ENCODE measurements around the gene TRAP1. TPM values are rescaled to one million over a fixed set of nuclear protein-coding genes. Genes with fewer than 3 reads are reported as not detected.
A peak's percentile ranks its signal among the peaks of the same experiment; 100 is the strongest.
"Not testable (repeated sequence)": the region's sequence is repeated elsewhere in the genome, so short reads cannot be mapped to it uniquely, and the experiment has no call there.

TRAP1 gene
- polyA plus RNA-seq, 2 of the 4 experiments (the other 2 are of a cell fraction): 103 to 198 TPM

GRCh38 chr16:3716831-3717234 lies 491 bp downstream of the TRAP1 start:
- FAIRE-seq: no peak
- 4% methylated on average over 23 of the region's 34 CpGs for WGBS (ENCODE audit: missing lambda C conversion rate)
- DNase-seq (ENCODE audit: low read depth in 1 of 2, low spot score in 1 of 2): peak; percentile 21 to 29
- Histone ChIP-seq H3K4me1 (peaks cover 3% of the 10 kb centered on the region; the same call in 1 of the 3 replicates), H3K27ac (peak overlapping the region; percentile 95 to 96), H3K4me3 (peak overlapping the region; percentile 100), H3K9me3 (no peaks in the 10 kb centered on the region), H3K4me2 (peak overlapping the region; percentile 99)
- peak; percentile 36 to 67 for ATAC-seq
- peak; percentile 43; the same call in 1 of the 2 replicates for TF ChIP-seq MAX (IDR thresholded peaks at IDR 0.05)
- TF ChIP-seq BCL3 (IDR thresholded peaks at IDR 0.05): no peak
- no peak for TF ChIP-seq RARB (CRISPR knock-in tag; IDR thresholded peaks at IDR 0.05)
- 0 out of 2 replicates have a peak, but pooled peaks have one; percentile 53 for TF ChIP-seq TFCP2L1 (CRISPR knock-in tag; IDR thresholded peaks at IDR 0.05)
- no peak for TF ChIP-seq POLR2AphosphoS2 (conservative IDR thresholded peaks at IDR 0.05; ENCODE audit: low read length)
- CTCF ChIA-PET: interaction anchor here (0.7 to 1.0 kb wide), 4 partner anchors 9 to 537 kb away, joined by 3 to 5 read pairs (median 4); no protein-coding TSS in a partner anchor
- POLR2A ChIA-PET: interaction anchor here (0.7 to 1.5 kb wide), 8 partner anchors 13 to 316 kb away, joined by 3 to 7 read pairs (median 4); partner anchors contain the start of genes CREBBP, ZNF174 and ZSCAN32

- Histone ChIP-seq H3K4me2 (no peak overlapping the region; the same call in 2 of the 3 replicates), H3K4me3 (no peak overlapping the region), H3K27ac (no peak overlapping the region), H3K9me3 (no peaks in the 10 kb centered on the region), H3K4me1 (peaks cover 3% of the 10 kb centered on the region; the same call in 1 of the 3 replicates)
- FAIRE-seq (no peak), DNase-seq (ENCODE audit: low read depth in 1 of 2, low spot score in 1 of 2) (no peak), ATAC-seq (no peak)
- TF ChIP-seq SMC3 (IDR thresholded peaks at IDR 0.05) (no peak), MAFK (IDR thresholded peaks at IDR 0.05; ENCODE audit: partially characterized antibody) (peak; percentile 52)
- 95% methylated on average over 7 of the region's 7 CpGs for WGBS (ENCODE audit: missing lambda C conversion rate)
- POLR2A ChIA-PET: no interaction called here
- CTCF ChIA-PET: interaction anchor here (3.7 kb wide), 1 partner anchor 24 kb away, joined by 21 read pairs; no protein-coding TSS in a partner anchor
These were observed 1.9 kb downstream of the TRAP1 start for GRCh38 chr16:3715430-3715829.

- not testable (repeated sequence) for H3K9me3 ChIP-seq; DNase-seq (ENCODE audit: low read depth in 1 of 2, low spot score in 1 of 2); FAIRE-seq; ATAC-seq; H3K4me2 ChIP-seq; H3K4me3 ChIP-seq; H3K27ac ChIP-seq; H3K4me1 ChIP-seq
- ChIA-PET POLR2A (interaction anchor here (1.3 kb wide), 1 partner anchor 13 kb away, joined by 3 read pairs; no protein-coding TSS in a partner anchor), CTCF (interaction anchor here (0.6 to 3.7 kb wide), 5 partner anchors 20 to 223 kb away, joined by 3 to 21 read pairs (median 3); no protein-coding TSS in a partner anchor)
- 92% methylated on average over 10 of the region's 10 CpGs for WGBS (ENCODE audit: missing lambda C conversion rate)
These were observed 2.9 kb downstream of the TRAP1 start for GRCh38 chr16:3714378-3714777.

GRCh38 chr16:3713587-3714242 lies 3.6 kb downstream of the TRAP1 start:
- peaks cover 3% of the 10 kb centered on the region; the same call in 1 of the 3 replicates for H3K4me1 ChIP-seq
- no peak for TF ChIP-seq TP53 (CRISPR knock-in tag; IDR thresholded peaks at IDR 0.05)
- TF ChIP-seq RNF2 (IDR thresholded peaks at IDR 0.05; ENCODE audit: borderline replicate concordance, low read depth): no peak
- no peak for TF ChIP-seq FOSB (CRISPR knock-in tag; IDR thresholded peaks at IDR 0.05)
- no peak for TF ChIP-seq NFE2L2 (conservative IDR thresholded peaks at IDR 0.05; ENCODE audit: low read length)
- TF ChIP-seq CHD4 (IDR thresholded peaks at IDR 0.05; ENCODE audit: borderline replicate concordance): no peak
- no peak for TF ChIP-seq CBX2 (IDR thresholded peaks at IDR 0.05; ENCODE audit: borderline replicate concordance, low read depth)
- no peak for TF ChIP-seq ZFP36 (IDR thresholded peaks at IDR 0.05; ENCODE audit: borderline replicate concordance, partially characterized antibody)
- no peak for TF ChIP-seq PBX3 (IDR thresholded peaks at IDR 0.05)
- TF ChIP-seq JUN (IDR thresholded peaks at IDR 0.05): no peak
- TF ChIP-seq HDAC2 (IDR thresholded peaks at IDR 0.05): no peak
- no peak for TF ChIP-seq MAFK (IDR thresholded peaks at IDR 0.05; ENCODE audit: partially characterized antibody)
- no peak for TF ChIP-seq EHF (CRISPR knock-in tag; IDR thresholded peaks at IDR 0.05)
- no peak overlapping the region for H3K27ac ChIP-seq
- 92% methylated on average over 15 of the region's 15 CpGs for WGBS (ENCODE audit: missing lambda C conversion rate)
- ATAC-seq (no peak), DNase-seq (ENCODE audit: low read depth in 1 of 2, low spot score in 1 of 2) (no peak), FAIRE-seq (no peak)
- H3K4me2 ChIP-seq: no peak overlapping the region
- POLR2A ChIA-PET: interaction anchor here (1.3 kb wide), 1 partner anchor 12 kb away, joined by 3 read pairs; no protein-coding TSS in a partner anchor
- H3K4me3 ChIP-seq: no peak overlapping the region
- CTCF ChIA-PET: interaction anchor here (1.0 to 3.7 kb wide), 3 partner anchors 19 to 166 kb away, joined by 3 to 21 read pairs (median 6); no protein-coding TSS in a partner anchor
- H3K9me3 ChIP-seq: no peaks in the 10 kb centered on the region

Data from A549 (cell line).